HEK293 (cell line): ENCODE measurements around the gene SRGAP2C.
"Not testable (repeated sequence)": the region's sequence is repeated elsewhere in the genome, so short reads cannot be mapped to it uniquely, and the experiment has no call there.

Source experiments
- KLF10 ChIP-seq: fragments of 450-650 bp; IDR thresholded peaks from 2 replicates; pipeline ENCODE4 v1.5.1; 2018; ENCODE audit warnings: missing biosample characterization, mild to moderate bottlenecking, missing genetic modification characterization
- KLF8 ChIP-seq: fragments of 450-650 bp; formaldehyde crosslinking; IDR thresholded peaks from 2 replicates; pipeline ENCODE4 v1.5.1; 2016; ENCODE audit warnings: missing biosample characterization, missing genetic modification characterization
- REPIN1 ChIP-seq: fragments of 450-650 bp; formaldehyde crosslinking; IDR thresholded peaks from 2 replicates; pipeline ENCODE4 v1.5.1; 2017; ENCODE audit warnings: missing biosample characterization, missing genetic modification characterization, low read depth
- ZBTB8A ChIP-seq: fragments of 450-650 bp; formaldehyde crosslinking; IDR thresholded peaks from 2 replicates; pipeline ENCODE4 v1.5.1; 2016; ENCODE audit warnings: missing biosample characterization, missing genetic modification characterization
- ZNF138 ChIP-seq: fragments of 450-650 bp; formaldehyde crosslinking; IDR thresholded peaks from 2 replicates; pipeline ENCODE4 v1.5.1; 2016; ENCODE audit warnings: missing biosample characterization, missing genetic modification characterization, borderline replicate concordance
- ZNF202 ChIP-seq: fragments of 450-650 bp; formaldehyde crosslinking; IDR thresholded peaks from 2 replicates; pipeline ENCODE4 v1.5.1; 2016; ENCODE audit warnings: missing biosample characterization, missing genetic modification characterization, borderline replicate concordance
- ZNF23 ChIP-seq: fragments of 450-650 bp; formaldehyde crosslinking; IDR thresholded peaks from 2 replicates; pipeline ENCODE4 v1.5.1; 2016; ENCODE audit warnings: missing biosample characterization, missing genetic modification characterization, borderline replicate concordance
- ZNF24 ChIP-seq: fragments of 450-650 bp; formaldehyde crosslinking; IDR thresholded peaks from 2 replicates; pipeline ENCODE4 v1.5.1; 2016; ENCODE audit warnings: missing biosample characterization, missing genetic modification characterization
- ZNF248 ChIP-seq: fragments of 450-650 bp; formaldehyde crosslinking; IDR thresholded peaks from 2 replicates; pipeline ENCODE4 v1.5.1; 2017; ENCODE audit warnings: missing biosample characterization, missing genetic modification characterization
- ZNF626 ChIP-seq: fragments of 450-650 bp; sonication (Bioruptor Pico); formaldehyde crosslinking; IDR thresholded peaks from 2 replicates; pipeline ENCODE4 v1.5.1; 2018; ENCODE audit warnings: missing biosample characterization, missing genetic modification characterization, inconsistent platforms
- TF ChIP-seq, protein P1 (sequence below): fragments of 450-650 bp; formaldehyde crosslinking; IDR thresholded peaks from 2 replicates; pipeline ENCODE4 v1.5.1; 2016; ENCODE audit warnings: missing biosample characterization, missing genetic modification characterization
- TF ChIP-seq, protein P2 (sequence below): fragments of 450-650 bp; formaldehyde crosslinking; IDR thresholded peaks from 2 replicates; pipeline ENCODE4 v1.5.1; 2016; ENCODE audit warnings: missing biosample characterization, missing genetic modification characterization
- TF ChIP-seq, protein P3 (sequence below): fragments of 450-650 bp; formaldehyde crosslinking; IDR thresholded peaks from 2 replicates; pipeline ENCODE4 v1.5.1; 2016; ENCODE audit warnings: missing biosample characterization, missing genetic modification characterization
- TF ChIP-seq, protein P4 (sequence below): fragments of 450-650 bp; formaldehyde crosslinking; optimal IDR thresholded peaks from 2 replicates; pipeline ENCODE3; 2016; ENCODE audit warnings: missing biosample characterization, mild to moderate bottlenecking, missing genetic modification characterization

DNA sequence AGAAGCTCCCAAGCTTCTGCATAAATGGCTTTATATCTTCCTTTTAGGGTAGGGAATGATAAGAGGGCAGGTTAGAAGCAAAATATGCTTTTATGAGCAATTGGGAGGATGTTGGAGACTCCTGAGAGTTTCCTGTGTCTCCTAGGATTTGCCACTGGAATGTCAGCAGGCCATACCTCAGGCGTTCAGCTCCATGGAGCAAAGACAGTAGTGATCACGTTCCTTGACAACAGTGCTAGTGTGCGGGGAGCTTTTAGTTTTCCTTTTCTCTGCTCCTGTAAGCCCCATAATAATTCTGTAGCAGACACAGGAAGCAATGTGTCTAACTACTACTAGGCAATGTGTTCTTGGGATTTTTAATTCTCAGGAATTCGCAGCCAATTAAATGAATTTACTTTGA lies 113.8 kb downstream of the SRGAP2C start:
- TF ChIP-seq, protein P1, sequence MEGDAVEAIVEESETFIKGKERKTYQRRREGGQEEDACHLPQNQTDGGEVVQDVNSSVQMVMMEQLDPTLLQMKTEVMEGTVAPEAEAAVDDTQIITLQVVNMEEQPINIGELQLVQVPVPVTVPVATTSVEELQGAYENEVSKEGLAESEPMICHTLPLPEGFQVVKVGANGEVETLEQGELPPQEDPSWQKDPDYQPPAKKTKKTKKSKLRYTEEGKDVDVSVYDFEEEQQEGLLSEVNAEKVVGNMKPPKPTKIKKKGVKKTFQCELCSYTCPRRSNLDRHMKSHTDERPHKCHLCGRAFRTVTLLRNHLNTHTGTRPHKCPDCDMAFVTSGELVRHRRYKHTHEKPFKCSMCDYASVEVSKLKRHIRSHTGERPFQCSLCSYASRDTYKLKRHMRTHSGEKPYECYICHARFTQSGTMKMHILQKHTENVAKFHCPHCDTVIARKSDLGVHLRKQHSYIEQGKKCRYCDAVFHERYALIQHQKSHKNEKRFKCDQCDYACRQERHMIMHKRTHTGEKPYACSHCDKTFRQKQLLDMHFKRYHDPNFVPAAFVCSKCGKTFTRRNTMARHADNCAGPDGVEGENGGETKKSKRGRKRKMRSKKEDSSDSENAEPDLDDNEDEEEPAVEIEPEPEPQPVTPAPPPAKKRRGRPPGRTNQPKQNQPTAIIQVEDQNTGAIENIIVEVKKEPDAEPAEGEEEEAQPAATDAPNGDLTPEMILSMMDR (tag by site-specific recombination): not testable (repeated sequence)
- not testable (repeated sequence) for TF ChIP-seq ZNF24 (tag by site-specific recombination); ZBTB8A (tag by site-specific recombination); REPIN1 (tag by site-specific recombination); ZNF138 (tag by site-specific recombination); ZNF248; ZNF626 (tag by site-specific recombination); ZNF202 (tag by site-specific recombination); KLF10; ZNF23; KLF8 (tag by site-specific recombination)
- TF ChIP-seq, protein P2, sequence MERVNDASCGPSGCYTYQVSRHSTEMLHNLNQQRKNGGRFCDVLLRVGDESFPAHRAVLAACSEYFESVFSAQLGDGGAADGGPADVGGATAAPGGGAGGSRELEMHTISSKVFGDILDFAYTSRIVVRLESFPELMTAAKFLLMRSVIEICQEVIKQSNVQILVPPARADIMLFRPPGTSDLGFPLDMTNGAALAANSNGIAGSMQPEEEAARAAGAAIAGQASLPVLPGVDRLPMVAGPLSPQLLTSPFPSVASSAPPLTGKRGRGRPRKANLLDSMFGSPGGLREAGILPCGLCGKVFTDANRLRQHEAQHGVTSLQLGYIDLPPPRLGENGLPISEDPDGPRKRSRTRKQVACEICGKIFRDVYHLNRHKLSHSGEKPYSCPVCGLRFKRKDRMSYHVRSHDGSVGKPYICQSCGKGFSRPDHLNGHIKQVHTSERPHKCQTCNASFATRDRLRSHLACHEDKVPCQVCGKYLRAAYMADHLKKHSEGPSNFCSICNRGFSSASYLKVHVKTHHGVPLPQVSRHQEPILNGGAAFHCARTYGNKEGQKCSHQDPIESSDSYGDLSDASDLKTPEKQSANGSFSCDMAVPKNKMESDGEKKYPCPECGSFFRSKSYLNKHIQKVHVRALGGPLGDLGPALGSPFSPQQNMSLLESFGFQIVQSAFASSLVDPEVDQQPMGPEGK (tag by site-specific recombination): not testable (repeated sequence)
- TF ChIP-seq, protein P3, sequence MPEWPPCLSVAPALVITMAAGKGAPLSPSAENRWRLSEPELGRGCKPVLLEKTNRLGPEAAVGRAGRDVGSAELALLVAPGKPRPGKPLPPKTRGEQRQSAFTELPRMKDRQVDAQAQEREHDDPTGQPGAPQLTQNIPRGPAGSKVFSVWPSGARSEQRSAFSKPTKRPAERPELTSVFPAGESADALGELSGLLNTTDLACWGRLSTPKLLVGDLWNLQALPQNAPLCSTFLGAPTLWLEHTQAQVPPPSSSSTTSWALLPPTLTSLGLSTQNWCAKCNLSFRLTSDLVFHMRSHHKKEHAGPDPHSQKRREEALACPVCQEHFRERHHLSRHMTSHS (tag by site-specific recombination): not testable (repeated sequence)
- TF ChIP-seq, protein P4, sequence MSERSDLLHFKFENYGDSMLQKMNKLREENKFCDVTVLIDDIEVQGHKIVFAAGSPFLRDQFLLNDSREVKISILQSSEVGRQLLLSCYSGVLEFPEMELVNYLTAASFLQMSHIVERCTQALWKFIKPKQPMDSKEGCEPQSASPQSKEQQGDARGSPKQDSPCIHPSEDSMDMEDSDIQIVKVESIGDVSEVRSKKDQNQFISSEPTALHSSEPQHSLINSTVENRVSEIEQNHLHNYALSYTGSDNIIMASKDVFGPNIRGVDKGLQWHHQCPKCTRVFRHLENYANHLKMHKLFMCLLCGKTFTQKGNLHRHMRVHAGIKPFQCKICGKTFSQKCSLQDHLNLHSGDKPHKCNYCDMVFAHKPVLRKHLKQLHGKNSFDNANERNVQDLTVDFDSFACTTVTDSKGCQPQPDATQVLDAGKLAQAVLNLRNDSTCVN (tag by site-specific recombination): not testable (repeated sequence)
